GM12865 (cell line): ENCODE measurements around the gene MXD1.

ENCODE experiments used
- DNase-seq: peaks from one replicate; pipeline ENCODE4 v3.0.0; 2010; ENCODE audit warnings: low read depth
- H3K4me3 ChIP-seq: 2 replicates; pipeline ENCODE4 v1.5.1; 2011; ENCODE audit warnings: mild to moderate bottlenecking, low read depth, low read length, control low read depth
- CTCF ChIP-seq: IDR thresholded peaks from 2 replicates; pipeline ENCODE4 v1.5.1; 2011; ENCODE audit warnings: low read length, control low read depth, low read depth, inconsistent platforms; ENCODE audit not compliant: insufficient read depth; ENCODE audit errors: missing control alignments

Gene MXD1

GRCh38 chr2:69943843-69944525, 29.1 kb downstream of the MXD1 start:
- no peak overlapping the region for H3K4me3 ChIP-seq
- no peak for TF ChIP-seq CTCF
- no peak for DNase-seq

- TF ChIP-seq CTCF, result no peak
- H3K4me3 ChIP-seq, result no peak overlapping the region
- DNase-seq, result no peak
Observed at GRCh38 chr2:69944756-69945155, 29.8 kb downstream of the MXD1 start.

- no peak for TF ChIP-seq CTCF
- H3K4me3 ChIP-seq, result no peak overlapping the region
- DNase-seq, result no peak
Observed at GRCh38 chr2:69945441-69945840, 30.5 kb downstream of the MXD1 start.

- DNase-seq, result no peak
- no peak for TF ChIP-seq CTCF
- H3K4me3 ChIP-seq, result no peak overlapping the region
Observed at GRCh38 chr2:69945941-69946340, 31.0 kb downstream of the MXD1 start.

DNA sequence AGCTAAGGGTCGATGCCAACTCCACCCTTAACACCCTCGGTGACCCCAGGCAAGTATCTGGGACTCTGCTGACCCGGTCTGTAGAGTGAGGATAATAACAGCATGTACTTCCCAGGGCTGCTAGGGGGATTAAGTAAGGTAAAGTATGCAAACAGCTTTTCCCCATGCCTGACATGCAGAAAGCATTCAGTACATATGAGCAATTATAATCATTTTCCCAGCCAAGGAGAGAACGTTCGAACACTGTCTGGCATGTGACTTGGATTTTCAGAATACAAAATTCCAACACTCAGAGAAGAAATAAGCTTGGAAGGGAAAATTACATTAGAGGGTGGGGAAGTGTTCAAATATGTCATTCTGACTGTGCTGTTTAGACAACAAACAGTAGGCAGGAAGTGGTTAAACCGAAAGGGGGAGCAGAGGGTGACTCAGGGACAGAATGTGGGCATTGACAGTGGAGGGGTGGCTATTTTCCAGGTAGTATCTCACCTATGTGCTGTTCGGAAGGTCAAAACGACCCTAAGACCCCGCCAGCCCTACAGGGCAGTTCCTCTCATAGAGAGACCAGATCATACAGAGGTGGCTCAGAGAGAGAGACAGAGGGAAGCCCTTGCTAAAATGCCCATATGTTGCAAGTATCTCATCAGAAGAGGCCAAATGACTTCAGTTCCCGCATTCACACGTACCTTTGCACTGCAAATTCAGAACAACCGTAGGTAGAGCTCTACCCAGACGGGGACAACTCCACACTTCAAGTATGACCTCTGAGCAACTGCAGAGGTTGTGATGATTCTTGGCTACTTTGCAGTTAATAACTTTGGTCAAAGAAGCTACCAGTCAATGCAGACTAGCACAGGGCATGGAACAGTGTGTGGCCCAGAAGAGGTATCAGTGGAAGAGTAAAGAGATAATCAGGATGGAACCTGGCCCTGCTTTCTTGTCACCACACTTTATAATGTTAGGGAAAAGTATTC, 31.7 kb downstream of the MXD1 start:
- H3K4me3 ChIP-seq, result no peak overlapping the region
- peak; percentile 59 for DNase-seq

DNA sequence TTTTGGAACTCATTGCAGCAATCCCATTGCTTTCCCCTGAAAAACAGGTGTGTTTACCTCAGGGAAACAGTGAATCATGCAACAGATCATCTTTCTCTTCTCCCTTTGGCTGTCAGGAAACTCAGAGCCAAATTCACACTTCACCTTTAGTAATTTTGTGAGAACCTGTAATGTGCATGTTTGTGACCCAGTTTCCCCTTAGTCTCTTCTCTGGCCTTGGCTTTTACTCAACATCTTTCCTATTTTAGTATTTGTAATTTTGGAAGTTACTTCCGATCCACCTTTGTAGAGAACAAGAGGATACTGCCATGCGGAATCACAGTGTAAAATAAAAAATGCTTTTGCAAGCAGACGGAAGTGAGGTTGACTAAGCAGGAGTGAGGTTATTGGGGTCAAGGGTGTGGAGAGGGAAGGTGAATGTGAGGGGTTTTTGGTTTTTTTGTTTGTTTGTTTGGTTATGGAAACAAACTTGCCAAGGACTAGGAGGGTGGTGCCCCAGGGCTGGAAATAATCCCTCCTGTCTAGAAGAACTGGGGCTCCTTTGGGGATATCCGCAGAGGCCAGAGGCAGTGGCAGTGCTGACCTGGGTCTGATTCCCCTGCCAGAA, 32.5 kb downstream of the MXD1 start:
- TF ChIP-seq CTCF, result no peak
- DNase-seq, result no peak
- no peak overlapping the region for H3K4me3 ChIP-seq

More for the DNA sequence above, 31.7 kb downstream of the MXD1 start:
- TF ChIP-seq CTCF, result no peak
